Natural killer cell (primary cell): ENCODE measurements around the gene ZNF550. TPM values are rescaled to one million over a fixed set of nuclear protein-coding genes. Genes with fewer than 3 reads are reported as not detected.

Experiments
- ATAC-seq, 3 donors: fragments of 150-1000 bp in 2 of 3; fragments of 200-7000 bp in 1 of 3; cut with Tn5 transposase; 1 replicate in 1 of 3; 2 replicates in 2 of 3; pipeline ENCODE4 v1.10.0; 2021; ENCODE audit warnings: mild to moderate bottlenecking in 2 of 3, moderate library complexity in 2 of 3
- DNase-seq, 2 donors: peaks; one replicate each; pipeline versions ENCODE4 v3.0.0 to v3.0.0-alpha.2; 2013 to 2021; ENCODE audit warnings: mixed read lengths in 1 of 2
- H3K27ac ChIP-seq: one replicate; pipeline ENCODE4 v1.5.1; 2013; ENCODE audit warnings: mild to moderate bottlenecking, low read length
- H3K27me3 ChIP-seq: one replicate; pipeline ENCODE4 v1.6.1; 2013; ENCODE audit warnings: low read length; ENCODE audit not compliant: control insufficient read depth, insufficient read depth
- H3K36me3 ChIP-seq: one replicate; pipeline ENCODE4 v1.6.1; 2013; ENCODE audit warnings: low read length; ENCODE audit not compliant: control insufficient read depth, insufficient read depth
- H3K4me1 ChIP-seq: one replicate; pipeline ENCODE4 v1.6.1; 2013; ENCODE audit warnings: low read length; ENCODE audit not compliant: control insufficient read depth, insufficient read depth
- H3K4me3 ChIP-seq: one replicate; pipeline ENCODE4 v1.5.1; 2013; ENCODE audit warnings: low read length
- H3K9me3 ChIP-seq: one replicate; pipeline ENCODE4 v1.6.1; 2013; ENCODE audit warnings: low read length; ENCODE audit not compliant: control insufficient read depth, insufficient read depth
- H3K27ac Mint-ChIP-seq, 2 donors: one replicate each; pipeline ENCODE4 v1.8.0; 2022; ENCODE audit warnings: mild to moderate bottlenecking in 2 of 2, mixed read lengths in 2 of 2, moderate library complexity in 1 of 2
- H3K27me3 Mint-ChIP-seq, 2 donors: one replicate each; pipeline ENCODE4 v1.8.0; 2022; ENCODE audit warnings: low read depth in 2 of 2, mixed read lengths in 2 of 2
- H3K36me3 Mint-ChIP-seq: one replicate; pipeline ENCODE4 v1.8.0; 2022; ENCODE audit warnings: mixed read lengths
- H3K4me1 Mint-ChIP-seq, 2 donors: one replicate each; pipeline ENCODE4 v1.8.0; 2022; ENCODE audit warnings: mixed read lengths in 2 of 2
- H3K4me3 Mint-ChIP-seq: one replicate; pipeline ENCODE4 v1.8.0; 2022; ENCODE audit warnings: mild to moderate bottlenecking, moderate library complexity, mixed read lengths
- H3K9me3 Mint-ChIP-seq, 2 donors: one replicate each; pipeline ENCODE4 v1.8.0; 2022; ENCODE audit warnings: mixed read lengths in 2 of 2
- CTCF ChIP-seq: fragments of 200-600 bp; IDR thresholded peaks from one replicate; pipeline ENCODE4 v1.8.0; 2022; ENCODE audit warnings: antibody characterized with exemption
- WGBS: methylation state at CpG from one replicate; pipeline ENCODE4 v1.1.7; 2013; ENCODE audit warnings: missing lambda C conversion rate; ENCODE audit not compliant: insufficient coverage; 5-methylcytosine and 5-hydroxymethylcytosine counted together
- intact Hi-C: fragments of 100-400 bp; cut with micrococcal nuclease; formaldehyde crosslinking; loops from one replicate; pipeline ENCODE4 v1.14.2; 2022
- total RNA-seq, 4 donors: library from RNA; stranded (reverse); fragments of 120-200 nt in 1 of 4; gene quantifications; one replicate each; pipeline versions ENCODE4 v1.2.3 to v1.2.4, GENCODE V29; 2013 to 2022

The ZNF550 gene
- total RNA-seq, 3 donors from 2014 or later (not counting 1 experiment from before 2014, with no cell fraction given) = 11.2 to 12.5 (median 12.1) TPM

- Mint-ChIP-seq H3K4me1 (peaks cover 33 to 34% of the 10 kb centered on the region in 2 donors), H3K36me3 (peaks cover 42% of the 10 kb centered on the region), H3K27me3 (peaks cover 0 to 3% of the 10 kb centered on the region in 2 donors), H3K27ac (peak overlapping the region in 1 of 2 donors; percentile 94), H3K9me3 (peaks cover 3 to 4% of the 10 kb centered on the region in 2 donors), H3K4me3 (peak overlapping the region; percentile 98)
- no peak overlapping the region for H3K4me3 ChIP-seq
- H3K9me3 ChIP-seq = peaks cover 18% of the 10 kb centered on the region
- WGBS = 100% methylated on average over 5 of the region's 5 CpGs
- intact Hi-C loops = no loop called here
- ATAC-seq (no peak), DNase-seq (no peak)
- H3K27ac ChIP-seq = no peak overlapping the region
- no peak for TF ChIP-seq CTCF
- H3K36me3 ChIP-seq = peaks cover 19% of the 10 kb centered on the region
- peaks cover 19% of the 10 kb centered on the region for H3K4me1 ChIP-seq
- no peaks in the 10 kb centered on the region for H3K27me3 ChIP-seq
Measured at GRCh38 chr19:57557659-57558058, 2.0 kb downstream of the ZNF550 start.

- intact Hi-C loops = loop anchor here (5.0 kb wide), 1 partner anchor 35 kb away; no protein-coding TSS in a partner anchor
- H3K4me1 Mint-ChIP-seq = peaks cover 0 to 21% of the 10 kb centered on the region in 2 donors
- Histone ChIP-seq H3K27ac (no peak overlapping the region), H3K4me3 (no peak overlapping the region), H3K36me3 (peaks cover 63% of the 10 kb centered on the region), H3K9me3 (peaks cover 41% of the 10 kb centered on the region), H3K4me1 (no peaks in the 10 kb centered on the region), H3K27me3 (no peaks in the 10 kb centered on the region)
- no peak for TF ChIP-seq CTCF
- no peak overlapping the region for H3K27ac Mint-ChIP-seq
- no peak for DNase-seq
- peaks cover 71% of the 10 kb centered on the region for H3K36me3 Mint-ChIP-seq
- peaks cover 16 to 32% of the 10 kb centered on the region in 2 donors for H3K9me3 Mint-ChIP-seq
- no peak overlapping the region for H3K4me3 Mint-ChIP-seq
- ATAC-seq = no peak
- whole genome bisulfite sequencing = 100% methylated on average over 2 of the region's 2 CpGs
- H3K27me3 Mint-ChIP-seq = no peaks in the 10 kb centered on the region
Measured at GRCh38 chr19:57552432-57552831, 7.2 kb downstream of the ZNF550 start.

GRCh38 chr19:57546513-57546912, 13.2 kb downstream of the ZNF550 start:
- 100% methylated on average over 1 of the region's 1 CpG for WGBS
- Histone ChIP-seq H3K4me1 (no peaks in the 10 kb centered on the region), H3K36me3 (peaks cover 62% of the 10 kb centered on the region), H3K4me3 (no peak overlapping the region), H3K27ac (no peak overlapping the region), H3K27me3 (no peaks in the 10 kb centered on the region), H3K9me3 (peaks cover 67% of the 10 kb centered on the region)
- no peak overlapping the region for H3K4me3 Mint-ChIP-seq
- intact Hi-C loops = no loop called here
- ATAC-seq (no peak), DNase-seq (no peak)
- no peak for TF ChIP-seq CTCF
- no peaks in the 10 kb centered on the region for H3K27me3 Mint-ChIP-seq
- H3K27ac Mint-ChIP-seq = no peak overlapping the region
- H3K4me1 Mint-ChIP-seq = peaks cover 0 to 16% of the 10 kb centered on the region in 2 donors
- peaks cover 23 to 45% of the 10 kb centered on the region in 2 donors for H3K9me3 Mint-ChIP-seq
- peaks cover 75% of the 10 kb centered on the region for H3K36me3 Mint-ChIP-seq

GRCh38 chr19:57537953-57538547, 21.6 kb downstream of the ZNF550 start:
- no peak for TF ChIP-seq CTCF
- peaks cover 82% of the 10 kb centered on the region for H3K9me3 ChIP-seq
- DNase-seq = no peak
- peaks cover 58% of the 10 kb centered on the region for H3K36me3 ChIP-seq
- H3K4me1 Mint-ChIP-seq = peaks cover 0 to 10% of the 10 kb centered on the region in 2 donors
- H3K9me3 Mint-ChIP-seq = peaks cover 26 to 37% of the 10 kb centered on the region in 2 donors
- H3K27me3 ChIP-seq = no peaks in the 10 kb centered on the region
- no peaks in the 10 kb centered on the region for H3K4me1 ChIP-seq
- no peak overlapping the region for H3K4me3 ChIP-seq
- H3K36me3 Mint-ChIP-seq = peaks cover 73% of the 10 kb centered on the region
- no peaks in the 10 kb centered on the region for H3K27me3 Mint-ChIP-seq
- 100% methylated on average over 1 of the region's 7 CpGs for WGBS
- H3K27ac Mint-ChIP-seq = no peak overlapping the region
- no peak for ATAC-seq
- intact Hi-C loops = no loop called here
- H3K4me3 Mint-ChIP-seq = no peak overlapping the region
- no peak overlapping the region for H3K27ac ChIP-seq
